ENCODE measurements around the gene SMYD3.

DNA sequence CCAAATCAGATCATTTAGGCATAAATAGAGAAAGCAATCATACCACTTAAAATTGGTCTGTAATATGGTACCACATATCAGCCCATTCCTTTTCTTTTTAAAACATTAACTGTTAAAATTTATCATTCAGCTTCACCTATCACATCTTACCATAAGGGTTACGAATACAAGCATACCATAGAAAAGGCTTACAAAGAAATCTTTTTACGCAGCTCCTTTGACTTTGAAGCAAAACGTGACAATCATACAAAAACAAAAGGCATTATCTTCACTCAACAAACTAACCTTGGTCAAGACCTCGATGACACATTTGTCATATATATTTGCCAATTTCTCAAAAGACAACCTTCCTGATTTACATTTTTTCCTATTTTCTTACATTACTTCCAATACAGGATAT is 169.0 kb downstream of the SMYD3 start:
- TF ChIP-seq CTCF (IDR thresholded peaks at IDR 0.05) (no peak), REST (IDR thresholded peaks at IDR 0.05) (no peak), ZNF302 (CRISPR knock-in tag; IDR thresholded peaks at IDR 0.05) (no peak), FOSL2 (IDR thresholded peaks at IDR 0.05) (no peak), FOSL2 (CRISPR knock-in tag; IDR thresholded peaks at IDR 0.05) (no peak), POLR2A (IDR thresholded peaks at IDR 0.05; ENCODE audit: low read length) (no peak), CEBPB (IDR thresholded peaks at IDR 0.05) (no peak), EHMT2 (IDR thresholded peaks at IDR 0.05; ENCODE audit: low read depth) (no peak), MAFK (IDR thresholded peaks at IDR 0.05; ENCODE audit: partially characterized antibody) (no peak), MAX (IDR thresholded peaks at IDR 0.05) (no peak), PHF8 (IDR thresholded peaks at IDR 0.05; ENCODE audit: borderline replicate concordance, low read depth) (no peak)
